Endothelial cell (in vitro differentiated cells): ENCODE data around the gene AMPD3. TPM values are rescaled to one million over a fixed set of nuclear protein-coding genes. Genes with fewer than 3 reads are reported as not detected.

Source experiments
- DNase-seq: peaks from one replicate; pipeline ENCODE4 v3.0.0; 2021; ENCODE audit warnings: low spot score
- H3K27ac Mint-ChIP-seq: one replicate; pipeline ENCODE4 v1.8.0; 2021; ENCODE audit warnings: mixed read lengths, inconsistent platforms; ENCODE audit not compliant: unreplicated experiment
- H3K27me3 Mint-ChIP-seq: one replicate; pipeline ENCODE4 v1.8.0; 2021; ENCODE audit warnings: mild to moderate bottlenecking, moderate library complexity, mixed read lengths, inconsistent platforms; ENCODE audit not compliant: unreplicated experiment
- H3K36me3 Mint-ChIP-seq: one replicate; pipeline ENCODE4 v1.8.0; 2021; ENCODE audit warnings: mild to moderate bottlenecking, low read depth, mixed read lengths, inconsistent platforms; ENCODE audit not compliant: unreplicated experiment
- H3K4me1 Mint-ChIP-seq: one replicate; pipeline ENCODE4 v1.8.0; 2021; ENCODE audit warnings: mild to moderate bottlenecking, mixed read lengths, inconsistent platforms; ENCODE audit not compliant: unreplicated experiment
- H3K4me3 Mint-ChIP-seq: one replicate; pipeline ENCODE4 v1.8.0; 2021; ENCODE audit warnings: mild to moderate bottlenecking, mixed read lengths, inconsistent platforms; ENCODE audit not compliant: unreplicated experiment
- H3K9me3 Mint-ChIP-seq: one replicate; pipeline ENCODE4 v1.8.0; 2021; ENCODE audit warnings: mixed read lengths, inconsistent platforms; ENCODE audit not compliant: unreplicated experiment
- total RNA-seq: library from RNA; stranded (reverse); fragmentation: NEBNext Ultra II Directional; extraction: Animal tissue kit (Norgen Biotek cat#: 25700); gene quantifications from one replicate; pipeline ENCODE4 v1.2.1, GENCODE V29; 2021; ENCODE audit not compliant: unreplicated experiment
- TF ChIP-seq, protein P1 (sequence below): fragments of 200-600 bp; sonication (generic); IDR thresholded peaks from one replicate; pipeline ENCODE4 v1.5.0; 2021; ENCODE audit warnings: antibody characterized with exemption; ENCODE audit not compliant: unreplicated experiment

AMPD3 gene
- total RNA-seq, 1 donor from 2014 or later, result 23.2 TPM

DNA sequence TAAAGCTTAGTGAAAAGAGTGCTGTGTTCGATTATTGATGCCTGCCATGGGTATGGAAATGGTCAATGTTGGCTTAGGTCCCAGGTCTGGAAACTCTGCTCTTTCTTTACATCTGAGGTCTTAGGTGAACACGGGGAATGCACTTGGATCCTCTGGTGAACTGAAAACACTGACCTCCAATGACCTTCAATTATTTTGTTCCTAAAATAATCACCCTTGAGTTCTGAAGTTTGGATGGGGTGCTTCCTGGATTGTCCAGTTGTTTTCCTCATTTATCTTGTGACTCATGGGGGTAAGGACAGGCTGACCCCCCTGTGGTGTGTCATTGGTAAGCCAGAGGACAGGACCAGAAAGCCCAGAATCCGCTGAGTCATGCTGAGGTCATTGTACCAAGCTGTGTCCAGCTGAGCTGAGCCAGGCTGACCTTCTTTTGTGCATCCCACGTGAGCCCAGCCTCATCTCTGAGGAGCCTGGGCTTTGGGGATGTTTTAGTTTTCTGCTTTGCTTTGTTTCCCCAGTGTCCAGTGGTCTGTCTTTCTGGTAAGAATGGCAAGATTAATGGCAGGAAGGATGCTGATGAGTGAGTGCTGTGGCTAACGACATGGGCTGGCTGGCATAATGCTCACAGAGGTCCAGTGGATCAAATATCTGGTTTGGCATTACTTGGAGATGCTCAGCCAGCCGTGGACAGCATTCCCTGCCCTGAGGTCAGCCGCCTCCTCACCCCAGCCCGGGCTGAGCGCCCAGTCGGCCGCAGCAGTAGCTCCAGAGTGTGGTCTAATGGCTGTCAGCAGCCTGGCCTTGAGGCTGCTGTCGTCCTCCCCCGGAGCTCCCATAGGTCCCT, 35.6 kb downstream of the AMPD3 start:
- Mint-ChIP-seq H3K27me3 (peaks cover 9% of the 10 kb centered on the region), H3K4me1 (peaks cover 3% of the 10 kb centered on the region), H3K36me3 (peaks cover 68% of the 10 kb centered on the region), H3K27ac (no peak overlapping the region), H3K9me3 (no peaks in the 10 kb centered on the region), H3K4me3 (peak overlapping the region; percentile 15)
- TF ChIP-seq, protein P1, sequence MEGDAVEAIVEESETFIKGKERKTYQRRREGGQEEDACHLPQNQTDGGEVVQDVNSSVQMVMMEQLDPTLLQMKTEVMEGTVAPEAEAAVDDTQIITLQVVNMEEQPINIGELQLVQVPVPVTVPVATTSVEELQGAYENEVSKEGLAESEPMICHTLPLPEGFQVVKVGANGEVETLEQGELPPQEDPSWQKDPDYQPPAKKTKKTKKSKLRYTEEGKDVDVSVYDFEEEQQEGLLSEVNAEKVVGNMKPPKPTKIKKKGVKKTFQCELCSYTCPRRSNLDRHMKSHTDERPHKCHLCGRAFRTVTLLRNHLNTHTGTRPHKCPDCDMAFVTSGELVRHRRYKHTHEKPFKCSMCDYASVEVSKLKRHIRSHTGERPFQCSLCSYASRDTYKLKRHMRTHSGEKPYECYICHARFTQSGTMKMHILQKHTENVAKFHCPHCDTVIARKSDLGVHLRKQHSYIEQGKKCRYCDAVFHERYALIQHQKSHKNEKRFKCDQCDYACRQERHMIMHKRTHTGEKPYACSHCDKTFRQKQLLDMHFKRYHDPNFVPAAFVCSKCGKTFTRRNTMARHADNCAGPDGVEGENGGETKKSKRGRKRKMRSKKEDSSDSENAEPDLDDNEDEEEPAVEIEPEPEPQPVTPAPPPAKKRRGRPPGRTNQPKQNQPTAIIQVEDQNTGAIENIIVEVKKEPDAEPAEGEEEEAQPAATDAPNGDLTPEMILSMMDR, result no peak
- DNase-seq, result no peak

DNA sequence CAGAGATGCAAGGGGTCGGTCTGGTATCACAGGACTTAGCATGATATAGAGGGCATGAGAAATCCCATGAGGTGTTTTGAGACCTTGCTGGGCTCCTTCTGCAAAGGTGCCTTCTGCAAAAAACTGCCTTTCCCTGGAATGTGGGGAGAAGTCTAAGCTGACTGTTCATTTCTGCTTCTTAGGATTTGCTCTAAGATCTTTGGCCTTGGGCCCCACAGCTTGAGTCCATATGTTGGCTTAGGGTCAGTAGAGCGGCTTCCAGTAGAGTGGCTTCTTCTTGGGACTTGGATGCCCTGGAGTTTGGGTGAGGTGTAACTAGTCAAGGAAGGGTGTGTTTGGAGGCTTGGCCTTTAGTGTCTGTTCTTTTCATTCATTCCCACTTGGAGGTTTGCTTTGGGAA, 37.0 kb downstream of the AMPD3 start:
- Mint-ChIP-seq H3K9me3 (no peaks in the 10 kb centered on the region), H3K36me3 (peaks cover 64% of the 10 kb centered on the region), H3K27me3 (peaks cover 5% of the 10 kb centered on the region), H3K27ac (no peak overlapping the region), H3K4me3 (no peak overlapping the region), H3K4me1 (peaks cover 3% of the 10 kb centered on the region)
- TF ChIP-seq, protein P1, result no peak
- DNase-seq, result no peak

DNA sequence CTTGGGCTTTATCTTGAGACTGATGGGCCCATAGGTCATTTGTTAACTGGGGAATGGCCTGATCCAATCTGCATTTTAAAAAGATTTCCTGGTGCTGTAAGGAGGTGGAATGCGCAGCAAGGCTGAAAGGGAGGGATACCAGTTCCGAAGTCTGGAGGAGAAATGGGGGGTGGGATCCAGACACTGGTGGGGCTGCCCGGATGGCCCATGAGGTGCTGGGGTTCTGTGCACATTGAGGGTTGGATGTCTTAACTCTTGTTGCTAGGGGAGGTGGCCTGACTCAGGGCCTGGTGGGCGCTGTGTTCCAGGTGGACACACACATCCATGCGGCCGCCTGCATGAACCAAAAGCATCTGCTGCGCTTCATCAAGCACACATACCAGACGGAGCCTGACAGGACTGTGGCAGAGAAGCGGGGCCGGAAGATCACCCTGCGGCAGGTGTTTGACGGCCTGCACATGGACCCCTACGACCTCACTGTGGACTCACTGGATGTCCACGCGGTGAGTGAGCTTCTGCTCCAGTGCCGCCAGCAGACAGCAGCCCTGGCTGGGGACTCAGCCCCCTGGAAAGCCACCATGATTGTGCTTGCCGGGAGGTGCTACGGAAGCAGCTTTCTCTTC, 38.1 kb downstream of the AMPD3 start:
- peaks cover 63% of the 10 kb centered on the region for H3K36me3 Mint-ChIP-seq
- H3K27me3 Mint-ChIP-seq, result peaks cover 2% of the 10 kb centered on the region
- no peaks in the 10 kb centered on the region for H3K4me1 Mint-ChIP-seq
- no peak overlapping the region for H3K27ac Mint-ChIP-seq
- no peak for DNase-seq
- H3K4me3 Mint-ChIP-seq, result no peak overlapping the region
- H3K9me3 Mint-ChIP-seq, result no peaks in the 10 kb centered on the region
- TF ChIP-seq, protein P1, result no peak

DNA sequence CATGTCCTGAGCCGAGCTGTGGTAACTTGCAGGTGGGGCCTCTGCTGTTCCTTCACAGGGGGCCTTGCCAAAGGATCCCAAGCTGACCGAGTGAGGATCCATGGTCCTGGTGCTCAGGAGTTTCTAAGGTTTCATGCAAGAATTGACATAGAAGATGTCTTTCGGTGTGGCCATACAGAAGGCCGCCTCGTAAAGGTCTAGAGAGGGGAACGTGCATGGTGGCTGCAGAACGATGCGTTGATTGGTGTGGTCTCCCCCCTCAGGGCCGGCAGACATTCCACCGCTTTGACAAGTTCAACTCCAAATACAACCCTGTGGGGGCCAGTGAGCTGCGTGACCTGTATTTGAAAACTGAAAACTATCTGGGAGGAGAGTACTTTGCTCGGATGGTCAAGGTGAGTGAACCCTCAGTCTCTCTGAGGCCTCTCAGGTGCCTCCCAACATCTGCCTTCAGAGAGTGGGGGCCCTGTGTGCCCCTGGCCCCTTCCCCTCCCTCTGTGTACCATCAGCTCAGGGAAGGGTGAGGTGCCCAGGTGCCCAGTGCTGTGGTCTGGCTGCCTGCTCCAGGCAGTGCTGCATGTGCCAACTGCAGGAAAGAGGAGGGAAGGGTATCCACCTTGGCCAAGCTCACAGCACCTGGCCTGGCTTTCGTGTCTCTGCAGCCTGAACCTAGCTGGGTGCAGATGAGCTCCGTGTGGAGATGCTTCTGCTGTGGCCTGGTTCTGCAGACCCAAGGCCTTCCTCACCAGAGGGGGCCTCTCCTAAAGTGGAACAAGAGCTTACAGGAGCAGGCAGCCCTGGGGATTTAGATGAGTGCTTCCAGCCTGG, 39.8 kb downstream of the AMPD3 start:
- Mint-ChIP-seq H3K4me3 (no peak overlapping the region), H3K27me3 (peaks cover 5% of the 10 kb centered on the region), H3K27ac (no peak overlapping the region), H3K4me1 (no peaks in the 10 kb centered on the region), H3K9me3 (no peaks in the 10 kb centered on the region), H3K36me3 (peaks cover 58% of the 10 kb centered on the region)
- TF ChIP-seq, protein P1, result no peak
- DNase-seq, result no peak
